ENCODE measurements around the gene IFNA8.
"Not testable (repeated sequence)": the region's sequence is repeated elsewhere in the genome, so short reads cannot be mapped to it uniquely, and the experiment has no call there.

IFNA8 gene

DNA sequence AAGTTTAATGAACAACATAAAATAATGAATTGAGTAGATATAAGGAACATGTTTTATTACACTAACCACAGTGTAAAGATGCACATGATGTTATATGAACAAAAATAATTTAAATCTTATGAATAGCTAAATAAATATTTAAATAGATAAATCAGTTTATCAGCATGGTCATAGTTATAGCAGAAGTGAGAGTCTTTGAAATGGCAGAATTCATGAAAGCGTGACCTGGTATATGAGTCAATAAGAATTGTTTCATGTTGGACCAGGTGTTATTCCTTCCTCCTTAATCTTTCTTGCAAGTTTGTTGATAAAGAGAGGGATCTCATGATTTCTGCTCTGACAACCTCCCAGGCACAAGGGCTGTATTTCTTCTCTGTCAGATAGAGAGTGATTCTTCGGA lies 41.7 kb upstream of the IFNA8 start:
- CTCF ChIA-PET = interaction anchor here (0.7 kb wide), 1 partner anchor 118 kb away, joined by 4 read pairs; no protein-coding TSS in a partner anchor
- H3K4me3 ChIP-seq (ENCODE audit: low read depth, low read length); H3K9me3 ChIP-seq (ENCODE audit: control insufficient read depth, insufficient read depth, low read depth, low read length); H3K36me3 ChIP-seq (ENCODE audit: control insufficient read depth in 2 of 2, insufficient read depth in 1 of 2, low read length in 2 of 2); POLR2A ChIA-PET; H3K27ac ChIP-seq (ENCODE audit: extremely low read depth, low read depth, low read length); H3K4me1 ChIP-seq (ENCODE audit: control insufficient read depth, insufficient read depth, low read length): not testable (repeated sequence)

DNA sequence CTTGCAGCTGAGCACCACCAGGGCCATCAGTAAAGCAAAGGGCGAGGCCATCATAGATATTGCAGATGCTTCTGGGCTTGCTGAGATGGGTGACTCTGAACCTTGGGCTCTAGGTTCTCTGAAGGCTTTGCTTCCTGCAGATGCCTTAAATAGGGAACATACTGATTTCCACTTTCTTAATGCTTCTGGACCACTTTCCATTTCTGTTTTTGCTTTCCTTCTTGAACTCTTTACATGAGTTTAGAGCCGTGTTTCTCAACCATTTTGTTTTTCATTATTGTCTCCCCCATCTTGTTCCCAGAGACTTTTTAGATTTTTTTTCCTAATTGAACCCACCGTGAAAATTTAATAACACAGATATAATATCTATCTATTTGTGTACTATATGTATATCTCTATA lies 41.0 kb upstream of the IFNA8 start, which contains the start of gene IFNA13:
IFNA13 (minus strand) TSS at position 101 of the 400 bp plus-strand sequence; CDS start at position 54, 47 bp downstream.
- Histone ChIP-seq H3K36me3 (ENCODE audit: control insufficient read depth in 2 of 2, insufficient read depth in 1 of 2, low read length in 2 of 2) (no peaks in the 10 kb centered on the region), H3K9me3 (ENCODE audit: control insufficient read depth, insufficient read depth, low read depth, low read length) (no peaks in the 10 kb centered on the region), H3K27ac (ENCODE audit: extremely low read depth, low read depth, low read length) (no peak within 1 kb of the TSS), H3K4me1 (ENCODE audit: control insufficient read depth, insufficient read depth, low read length) (no peaks in the 10 kb centered on the region), H3K4me3 (ENCODE audit: low read depth, low read length) (no peak within 1 kb of the TSS)
- CTCF ChIA-PET = interaction anchor here (0.7 to 1.4 kb wide), 2 partner anchors 27 to 50 kb away, joined by 3 to 4 read pairs; no protein-coding TSS in a partner anchor
- TF ChIP-seq ZNF140 (tag by site-specific recombination; IDR thresholded peaks at IDR 0.05) (no peak), ZNF354C (tag by site-specific recombination; IDR thresholded peaks at IDR 0.05; ENCODE audit: borderline replicate concordance, low read depth) (no peak), GLIS2 (tag by site-specific recombination; IDR thresholded peaks at IDR 0.05) (no peak), ZBTB1 (tag by site-specific recombination; IDR thresholded peaks at IDR 0.05) (no peak), ZNF558 (tag by site-specific recombination; IDR thresholded peaks at IDR 0.05) (no peak), ZNF132 (tag by site-specific recombination; IDR thresholded peaks at IDR 0.05; ENCODE audit: borderline replicate concordance) (no peak), ZNF202 (tag by site-specific recombination; IDR thresholded peaks at IDR 0.05; ENCODE audit: borderline replicate concordance) (no peak), ZBTB17 (tag by site-specific recombination; IDR thresholded peaks at IDR 0.05) (no peak), GFI1B (tag by site-specific recombination; IDR thresholded peaks at IDR 0.05) (no peak)
- TF ChIP-seq, protein P1, sequence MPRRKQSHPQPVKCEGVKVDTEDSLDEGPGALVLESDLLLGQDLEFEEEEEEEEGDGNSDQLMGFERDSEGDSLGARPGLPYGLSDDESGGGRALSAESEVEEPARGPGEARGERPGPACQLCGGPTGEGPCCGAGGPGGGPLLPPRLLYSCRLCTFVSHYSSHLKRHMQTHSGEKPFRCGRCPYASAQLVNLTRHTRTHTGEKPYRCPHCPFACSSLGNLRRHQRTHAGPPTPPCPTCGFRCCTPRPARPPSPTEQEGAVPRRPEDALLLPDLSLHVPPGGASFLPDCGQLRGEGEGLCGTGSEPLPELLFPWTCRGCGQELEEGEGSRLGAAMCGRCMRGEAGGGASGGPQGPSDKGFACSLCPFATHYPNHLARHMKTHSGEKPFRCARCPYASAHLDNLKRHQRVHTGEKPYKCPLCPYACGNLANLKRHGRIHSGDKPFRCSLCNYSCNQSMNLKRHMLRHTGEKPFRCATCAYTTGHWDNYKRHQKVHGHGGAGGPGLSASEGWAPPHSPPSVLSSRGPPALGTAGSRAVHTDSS (tag by site-specific recombination; IDR thresholded peaks at IDR 0.05) = no peak
- TF ChIP-seq, protein P2, sequence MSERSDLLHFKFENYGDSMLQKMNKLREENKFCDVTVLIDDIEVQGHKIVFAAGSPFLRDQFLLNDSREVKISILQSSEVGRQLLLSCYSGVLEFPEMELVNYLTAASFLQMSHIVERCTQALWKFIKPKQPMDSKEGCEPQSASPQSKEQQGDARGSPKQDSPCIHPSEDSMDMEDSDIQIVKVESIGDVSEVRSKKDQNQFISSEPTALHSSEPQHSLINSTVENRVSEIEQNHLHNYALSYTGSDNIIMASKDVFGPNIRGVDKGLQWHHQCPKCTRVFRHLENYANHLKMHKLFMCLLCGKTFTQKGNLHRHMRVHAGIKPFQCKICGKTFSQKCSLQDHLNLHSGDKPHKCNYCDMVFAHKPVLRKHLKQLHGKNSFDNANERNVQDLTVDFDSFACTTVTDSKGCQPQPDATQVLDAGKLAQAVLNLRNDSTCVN (tag by site-specific recombination; optimal IDR thresholded peaks at IDR 0.05) = no peak
- TF ChIP-seq, protein P3, sequence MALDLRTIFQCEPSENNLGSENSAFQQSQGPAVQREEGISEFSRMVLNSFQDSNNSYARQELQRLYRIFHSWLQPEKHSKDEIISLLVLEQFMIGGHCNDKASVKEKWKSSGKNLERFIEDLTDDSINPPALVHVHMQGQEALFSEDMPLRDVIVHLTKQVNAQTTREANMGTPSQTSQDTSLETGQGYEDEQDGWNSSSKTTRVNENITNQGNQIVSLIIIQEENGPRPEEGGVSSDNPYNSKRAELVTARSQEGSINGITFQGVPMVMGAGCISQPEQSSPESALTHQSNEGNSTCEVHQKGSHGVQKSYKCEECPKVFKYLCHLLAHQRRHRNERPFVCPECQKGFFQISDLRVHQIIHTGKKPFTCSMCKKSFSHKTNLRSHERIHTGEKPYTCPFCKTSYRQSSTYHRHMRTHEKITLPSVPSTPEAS (tag by site-specific recombination; IDR thresholded peaks at IDR 0.05) = no peak
- POLR2A ChIA-PET = no interaction called here

DNA sequence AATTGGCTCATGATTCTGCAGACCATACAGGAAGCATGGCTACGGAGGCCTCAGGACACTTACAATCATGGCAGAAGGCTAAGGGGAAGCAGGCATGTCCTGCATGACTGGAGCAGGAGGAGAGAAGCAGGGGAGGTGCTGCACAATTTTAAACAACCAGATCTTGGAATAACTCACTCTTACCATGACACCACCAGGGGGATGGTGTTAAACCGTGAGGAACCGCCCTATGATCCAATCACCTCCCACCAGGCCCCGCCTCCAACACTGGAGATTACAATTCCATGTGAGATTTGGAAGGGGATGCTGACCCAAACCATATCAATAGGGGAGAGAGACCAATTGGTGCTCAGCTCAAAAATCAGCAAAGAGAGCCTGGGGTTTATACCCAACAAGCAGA lies 37.5 kb upstream of the IFNA8 start:
- POLR2A ChIA-PET; H3K4me3 ChIP-seq (ENCODE audit: low read depth, low read length); H3K36me3 ChIP-seq (ENCODE audit: control insufficient read depth in 2 of 2, insufficient read depth in 1 of 2, low read length in 2 of 2); H3K27ac ChIP-seq (ENCODE audit: extremely low read depth, low read depth, low read length); H3K4me1 ChIP-seq (ENCODE audit: control insufficient read depth, insufficient read depth, low read length); H3K9me3 ChIP-seq (ENCODE audit: control insufficient read depth, insufficient read depth, low read depth, low read length): not testable (repeated sequence)
- CTCF ChIA-PET = interaction anchor here (0.6 to 1.6 kb wide), 2 partner anchors 118 to 119 kb away, joined by 4 to 5 read pairs; no protein-coding TSS in a partner anchor

DNA sequence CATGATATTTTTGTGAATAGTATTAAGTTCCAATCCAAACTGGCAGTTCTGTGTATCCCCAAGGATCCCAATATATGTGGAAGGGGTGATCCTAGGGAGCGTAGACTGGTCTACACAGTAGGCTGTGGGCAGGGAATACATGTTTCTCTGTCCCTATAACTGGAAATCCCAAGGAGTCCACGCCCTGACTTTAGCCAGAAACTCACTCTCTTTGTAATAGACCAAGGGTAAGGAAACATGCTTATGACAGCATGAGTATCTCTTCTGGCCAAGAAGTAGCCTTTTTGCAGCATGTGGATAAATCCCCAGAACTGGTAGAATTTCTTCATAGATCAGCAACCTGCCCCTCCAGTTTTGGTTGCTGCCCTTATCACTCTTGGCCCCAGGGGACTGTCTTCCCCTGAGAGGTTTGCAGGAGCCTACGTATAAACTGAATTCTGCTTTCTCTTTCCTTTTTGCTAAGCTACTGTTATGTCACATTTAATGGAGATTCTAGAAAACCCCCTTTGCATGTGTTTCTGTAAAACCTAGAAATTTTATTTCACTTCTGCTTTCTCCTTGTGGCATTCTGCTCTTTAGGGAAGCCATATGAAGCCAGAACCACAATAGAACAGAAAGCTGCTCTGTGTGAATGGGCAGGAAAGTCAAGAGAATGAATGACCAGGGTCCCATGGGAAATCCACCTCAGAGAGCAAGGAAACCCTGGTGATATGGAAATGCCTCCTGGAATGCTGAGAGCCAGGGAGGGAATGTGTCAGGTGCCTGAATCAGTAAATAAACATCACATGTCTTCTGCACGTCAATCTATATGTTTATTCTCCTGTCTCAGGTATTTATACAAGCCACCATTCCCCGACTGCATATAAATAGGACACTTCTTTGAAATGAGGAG lies 27.2 kb upstream of the IFNA8 start:
- Histone ChIP-seq H3K4me1 (ENCODE audit: control insufficient read depth, insufficient read depth, low read length) (peaks cover 6% of the 10 kb centered on the region; the same call in 1 of the 2 replicates), H3K9me3 (ENCODE audit: control insufficient read depth, insufficient read depth, low read depth, low read length) (no peaks in the 10 kb centered on the region), H3K36me3 (ENCODE audit: control insufficient read depth in 2 of 2, insufficient read depth in 1 of 2, low read length in 2 of 2) (no peaks in the 10 kb centered on the region), H3K4me3 (ENCODE audit: low read depth, low read length) (no peak overlapping the region), H3K27ac (ENCODE audit: extremely low read depth, low read depth, low read length) (no peak overlapping the region)
- CTCF ChIA-PET = interaction anchor here (0.7 to 1.6 kb wide), 3 partner anchors 14 to 63 kb away, joined by 3 to 9 read pairs (median 4); no protein-coding TSS in a partner anchor
- POLR2A ChIA-PET = no interaction called here
- TF ChIP-seq KLF8 (tag by site-specific recombination; IDR thresholded peaks at IDR 0.05) (no peak), GFI1B (tag by site-specific recombination; IDR thresholded peaks at IDR 0.05) (no peak), ZFP41 (tag by site-specific recombination; IDR thresholded peaks at IDR 0.05; ENCODE audit: borderline replicate concordance) (no peak), OSR2 (tag by site-specific recombination; IDR thresholded peaks at IDR 0.05) (peak; percentile 38; the same call in 1 of the 2 replicates), GLIS1 (tag by site-specific recombination; IDR thresholded peaks at IDR 0.05) (peak; percentile 79), ZNF501 (tag by site-specific recombination; IDR thresholded peaks at IDR 0.05) (no peak), GLI4 (tag by site-specific recombination; IDR thresholded peaks at IDR 0.05) (no peak), WT1 (tag by site-specific recombination; IDR thresholded peaks at IDR 0.05) (peak; percentile 85), ZIC2 (tag by site-specific recombination; IDR thresholded peaks at IDR 0.05) (peak; percentile 24; the same call in 1 of the 2 replicates), SP7 (tag by site-specific recombination; IDR thresholded peaks at IDR 0.05) (no peak)
- TF ChIP-seq, protein P4, sequence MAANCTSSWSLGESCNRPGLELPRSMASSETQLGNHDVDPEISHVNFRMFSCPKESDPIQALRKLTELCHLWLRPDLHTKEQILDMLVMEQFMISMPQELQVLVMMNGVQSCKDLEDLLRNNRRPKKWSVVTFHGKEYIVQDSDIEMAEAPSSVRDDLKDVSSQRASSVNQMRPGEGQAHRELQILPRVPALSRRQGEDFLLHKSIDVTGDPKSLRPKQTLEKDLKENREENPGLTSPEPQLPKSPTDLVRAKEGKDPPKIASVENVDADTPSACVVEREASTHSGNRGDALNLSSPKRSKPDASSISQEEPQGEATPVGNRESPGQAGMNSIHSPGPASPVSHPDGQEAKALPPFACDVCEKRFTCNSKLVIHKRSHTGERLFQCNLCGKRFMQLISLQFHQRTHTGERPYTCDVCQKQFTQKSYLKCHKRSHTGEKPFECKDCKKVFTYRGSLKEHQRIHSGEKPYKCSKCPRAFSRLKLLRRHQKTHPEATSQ (tag by site-specific recombination; IDR thresholded peaks at IDR 0.05) = no peak

Measured in HEK293 (cell line).